Limb (tissue), 2 donors: ENCODE measurements around the gene ARHGAP8.

Experiments used
- DNase-seq, 2 donors: peaks; one replicate each; pipeline ENCODE4 v3.0.0-alpha.2; 2016; ENCODE audit errors: extremely low spot score in 2 of 2

ARHGAP8 gene

DNA sequence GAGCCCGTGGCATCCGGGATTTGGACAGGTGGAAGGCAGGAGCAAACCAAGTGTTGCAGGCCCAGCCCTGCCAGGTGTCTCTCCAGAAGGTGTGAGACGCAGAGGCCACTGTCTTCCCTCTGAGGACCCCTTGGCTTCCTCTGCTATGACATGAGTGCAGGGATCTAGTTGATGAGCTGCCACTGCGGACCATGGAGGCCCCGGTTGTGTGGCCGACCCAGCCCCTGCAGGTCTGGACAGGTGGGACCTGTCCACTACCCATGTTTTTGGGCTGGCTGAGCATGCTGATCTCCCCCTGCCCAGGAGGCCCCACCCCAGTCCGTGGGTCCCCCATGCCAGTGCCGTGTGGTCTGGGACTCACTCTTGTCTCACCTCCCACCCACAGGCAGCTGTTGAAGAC lies 27.5 kb upstream of the ARHGAP8 start:
- no peak for DNase-seq

DNA sequence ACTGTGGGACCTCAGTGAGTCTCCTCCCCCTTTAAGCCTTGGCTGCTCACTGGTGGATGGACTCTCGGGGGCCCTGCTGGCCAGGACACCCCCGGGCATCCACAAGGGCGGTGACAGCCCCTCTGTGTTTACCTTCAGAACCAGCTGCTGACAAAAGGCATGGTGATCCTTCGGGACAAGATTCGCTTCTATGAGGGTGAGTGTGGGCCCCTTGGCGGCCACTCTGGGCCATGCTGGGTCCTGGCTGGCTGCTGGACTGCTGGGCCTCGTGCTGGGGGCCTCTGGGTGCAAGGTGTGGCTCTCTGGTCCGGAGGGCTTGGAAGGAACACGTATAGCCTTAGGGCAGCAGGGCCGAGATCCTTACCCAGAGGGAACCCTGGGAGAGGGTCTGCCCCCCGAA lies 25.9 kb upstream of the ARHGAP8 start:
- DNase-seq, result no peak

DNA sequence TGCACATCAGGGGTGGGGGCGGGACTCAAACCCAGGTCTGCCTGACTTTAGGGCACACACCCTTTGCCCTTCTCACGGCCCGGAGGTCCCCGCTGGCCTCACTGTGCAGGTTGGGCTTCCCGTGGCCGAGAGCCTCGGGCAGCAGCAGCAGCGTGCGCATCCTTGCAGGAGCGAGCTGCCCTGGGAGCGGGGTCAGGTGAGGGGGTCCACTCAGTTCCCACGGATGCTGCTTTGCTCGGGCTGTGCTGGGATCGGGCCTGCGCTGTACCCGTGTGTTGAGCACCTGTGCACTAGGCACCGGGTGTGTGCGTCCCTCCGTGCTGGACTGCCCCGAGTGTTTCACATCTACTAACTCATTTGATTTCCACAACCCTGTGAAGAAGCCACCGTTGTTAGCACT lies 25.2 kb upstream of the ARHGAP8 start:
- no peak for DNase-seq

DNA sequence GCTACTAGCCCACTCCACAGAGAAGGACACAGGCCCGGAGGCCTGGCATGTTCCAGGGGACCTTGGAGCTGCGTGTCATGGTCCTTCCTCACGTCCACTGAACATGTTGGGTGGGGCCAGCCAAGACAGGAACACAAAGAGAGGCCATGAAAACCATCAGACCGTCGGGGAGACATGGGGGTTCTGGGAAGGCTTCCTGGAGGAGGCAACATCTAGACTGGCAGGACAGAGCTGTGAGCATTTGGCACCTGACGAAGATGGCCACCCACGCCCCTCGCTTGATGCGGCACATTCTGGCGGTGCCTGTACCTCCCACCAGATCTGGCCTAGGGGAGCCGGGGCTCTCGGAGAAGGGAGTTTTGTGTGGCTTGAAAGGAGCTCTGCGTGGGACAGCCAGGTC lies 24.7 kb upstream of the ARHGAP8 start:
- no peak for DNase-seq

DNA sequence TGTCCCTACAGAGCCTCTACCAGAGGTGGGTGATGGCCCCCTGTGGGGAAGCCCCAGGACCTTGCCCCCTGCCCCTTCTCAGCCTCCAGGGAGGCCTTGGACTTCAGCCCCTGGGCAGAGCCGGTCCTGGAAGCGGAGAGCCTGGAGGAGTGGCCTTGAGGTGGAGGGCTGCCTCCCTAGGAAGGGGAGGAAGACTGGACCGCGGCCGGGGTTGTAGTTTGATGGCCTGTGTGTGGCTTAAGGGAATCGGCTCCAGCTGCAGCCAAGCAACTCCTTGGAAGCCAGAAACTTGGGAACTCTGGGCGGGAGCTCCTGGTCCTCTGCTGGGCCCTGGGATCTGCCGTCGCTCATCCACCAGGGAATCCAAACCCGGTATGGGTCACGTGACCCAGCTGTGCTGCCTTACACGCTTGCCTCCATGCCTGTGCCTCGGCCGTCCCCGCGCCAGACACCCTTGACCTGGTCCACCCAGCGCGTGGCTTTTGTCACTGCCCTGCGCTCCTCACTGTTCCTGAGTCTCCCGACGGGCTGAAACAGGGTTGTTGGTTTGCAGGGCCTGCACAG lies 23.5 kb upstream of the ARHGAP8 start:
- DNase-seq, result peak; percentile 38 to 43

DNA sequence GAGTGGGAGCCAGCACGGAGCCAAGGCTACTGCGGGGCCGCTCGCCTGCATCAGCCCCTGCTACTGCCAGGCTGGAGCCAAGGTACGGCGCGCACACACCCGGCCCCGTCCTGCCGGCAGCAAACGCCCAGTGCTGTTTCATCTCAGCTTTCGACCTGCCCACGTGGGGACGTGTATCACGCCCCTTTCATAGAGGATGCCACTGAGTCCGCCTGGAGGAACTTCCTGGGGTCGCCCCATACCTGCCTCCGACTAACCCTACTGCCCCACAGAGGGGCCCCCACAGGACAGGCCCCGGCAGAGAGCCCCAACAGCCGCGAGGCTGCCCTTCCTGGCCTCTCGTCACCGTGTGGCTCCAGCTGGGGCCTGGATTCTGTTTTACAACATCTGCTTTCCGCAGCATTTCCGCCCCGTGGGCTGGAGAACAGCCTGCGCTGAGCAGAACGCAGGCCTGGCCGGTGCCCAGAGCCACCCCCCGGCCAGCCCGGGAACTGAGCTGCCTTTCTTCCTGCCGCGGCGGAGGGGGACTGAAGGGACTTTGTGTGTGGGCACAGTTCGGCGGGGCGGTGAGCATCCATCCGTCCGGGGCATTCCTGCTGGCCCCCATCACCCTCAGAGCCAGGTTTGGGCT lies 22.9 kb upstream of the ARHGAP8 start:
- peak; percentile 83 for DNase-seq

DNA sequence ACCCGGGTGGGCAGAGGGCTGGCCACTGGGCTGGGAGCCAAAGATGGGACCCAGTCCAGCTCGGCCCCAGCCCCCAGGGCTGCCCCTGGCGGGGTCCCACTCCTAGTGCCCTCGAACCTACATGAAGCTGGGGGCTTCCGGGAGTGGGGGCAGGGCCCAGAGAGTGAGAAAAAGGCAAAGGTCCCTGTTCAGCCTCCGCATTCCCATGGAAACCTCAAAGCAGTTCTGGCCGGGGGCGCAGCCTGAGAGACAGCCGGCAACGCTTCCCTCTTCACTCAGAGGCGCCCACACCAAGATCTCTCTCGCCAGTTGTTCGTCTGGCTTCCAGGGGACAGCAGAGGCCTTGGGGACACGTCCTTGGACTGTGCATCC lies 22.4 kb upstream of the ARHGAP8 start:
- no peak for DNase-seq

DNA sequence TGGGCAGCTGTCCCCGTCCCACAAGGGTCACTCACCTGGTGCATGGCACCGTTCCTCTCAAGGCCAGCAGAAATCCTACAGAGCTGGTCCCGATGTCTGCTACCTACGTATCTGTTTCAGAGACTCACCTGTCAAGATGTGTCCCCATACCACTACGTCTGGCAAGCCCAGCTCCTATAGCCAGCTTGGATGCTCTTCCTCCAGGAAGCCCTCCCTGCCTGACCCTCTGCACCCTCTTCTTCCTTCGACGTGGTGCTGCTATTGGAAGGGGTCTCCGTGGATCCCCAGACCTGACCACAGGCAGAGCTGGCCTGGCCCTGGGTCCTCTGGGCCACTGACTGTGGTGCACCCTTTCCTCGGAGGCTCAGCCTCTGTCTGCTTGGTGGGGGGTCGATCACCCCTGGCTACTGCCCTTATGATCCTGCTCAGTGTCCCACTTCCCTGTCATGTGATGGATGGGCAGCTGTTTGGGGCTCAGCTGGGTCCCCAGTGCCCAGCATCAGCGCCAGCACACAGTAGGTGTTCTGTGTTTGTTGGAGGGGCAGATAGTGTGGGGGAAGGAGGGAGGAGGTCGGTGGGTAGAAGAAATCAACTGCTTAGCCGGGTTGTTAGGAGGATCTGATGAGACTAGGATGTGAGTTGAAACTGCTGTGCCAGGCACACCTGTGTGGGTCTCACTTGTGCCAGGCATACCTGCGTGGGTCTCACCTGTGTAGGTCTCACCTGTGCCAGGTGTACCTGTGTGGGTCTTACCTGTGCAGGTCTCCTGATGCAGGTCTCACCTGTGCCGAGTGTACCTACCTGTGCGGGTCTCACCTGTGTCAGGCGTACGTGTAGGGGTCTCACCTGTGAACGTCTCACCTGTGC lies 21.7 kb upstream of the ARHGAP8 start:
- DNase-seq, result no peak

DNA sequence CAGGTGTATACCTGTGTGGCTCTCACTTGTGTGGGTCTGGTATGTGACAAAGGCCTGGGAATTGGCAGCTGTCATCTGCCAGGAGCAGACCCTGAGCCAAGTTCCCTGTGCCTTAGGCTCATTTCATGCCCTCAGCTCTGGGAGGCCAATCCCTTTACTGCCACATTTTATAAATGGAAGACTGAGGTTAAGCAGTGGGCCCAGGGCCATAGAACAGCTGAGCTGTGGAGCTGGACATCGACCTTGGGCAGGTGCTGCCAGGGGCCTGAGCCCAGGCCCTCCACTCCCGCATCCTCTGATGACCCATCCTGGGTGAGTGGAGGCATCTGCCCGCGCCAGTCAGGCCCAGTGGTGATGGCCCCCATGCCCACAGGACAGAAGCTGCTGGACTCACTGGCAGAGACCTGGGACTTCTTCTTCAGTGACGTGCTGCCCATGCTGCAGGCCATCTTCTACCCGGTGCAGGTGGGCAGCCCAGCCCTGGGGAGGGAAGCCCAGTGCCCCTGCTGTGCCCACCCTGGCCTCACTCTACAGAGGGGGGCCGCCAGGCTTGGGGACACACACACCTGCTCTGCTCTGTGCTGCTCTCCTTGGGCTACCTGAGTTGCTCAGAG lies 20.9 kb upstream of the ARHGAP8 start:
- DNase-seq, result no peak

DNA sequence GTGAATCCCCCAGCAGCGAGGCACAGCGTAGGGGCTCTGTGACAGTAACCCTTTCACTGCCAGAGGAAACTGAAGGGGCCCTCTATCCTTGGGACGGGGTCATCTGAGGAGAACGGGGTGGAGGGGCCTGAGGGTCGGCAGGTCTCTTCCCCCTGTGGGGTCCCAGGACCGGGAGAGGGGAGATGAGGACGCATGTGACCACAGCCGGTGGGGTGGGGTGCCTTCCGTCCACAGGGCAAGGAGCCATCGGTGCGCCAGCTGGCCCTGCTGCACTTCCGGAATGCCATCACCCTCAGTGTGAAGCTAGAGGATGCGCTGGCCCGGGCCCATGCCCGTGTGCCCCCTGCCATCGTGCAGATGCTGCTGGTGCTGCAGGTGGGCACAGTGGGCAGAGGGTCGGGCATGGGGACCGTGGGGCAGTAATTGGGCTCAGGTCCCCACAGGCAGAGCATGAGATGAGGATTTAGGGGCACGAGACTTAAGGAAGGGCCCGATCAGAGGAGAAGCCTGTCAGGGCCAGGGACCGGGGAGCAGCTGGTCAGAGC lies 20.3 kb upstream of the ARHGAP8 start:
- no peak for DNase-seq

DNA sequence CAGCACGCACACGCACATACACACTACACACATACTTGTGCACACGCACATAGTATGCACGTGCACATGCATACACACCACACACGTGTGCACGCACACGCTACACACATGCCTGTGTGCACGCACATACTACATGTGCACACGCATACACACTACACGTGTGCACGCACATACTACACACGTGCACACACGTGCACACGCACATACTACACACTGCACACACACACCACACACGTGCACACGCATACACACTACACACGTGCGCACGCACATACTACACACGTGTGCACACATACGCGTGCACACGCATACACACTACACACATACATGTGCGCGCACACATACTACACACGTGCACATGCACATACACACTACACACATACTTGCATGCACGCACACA lies 19.7 kb upstream of the ARHGAP8 start:
- no peak for DNase-seq

DNA sequence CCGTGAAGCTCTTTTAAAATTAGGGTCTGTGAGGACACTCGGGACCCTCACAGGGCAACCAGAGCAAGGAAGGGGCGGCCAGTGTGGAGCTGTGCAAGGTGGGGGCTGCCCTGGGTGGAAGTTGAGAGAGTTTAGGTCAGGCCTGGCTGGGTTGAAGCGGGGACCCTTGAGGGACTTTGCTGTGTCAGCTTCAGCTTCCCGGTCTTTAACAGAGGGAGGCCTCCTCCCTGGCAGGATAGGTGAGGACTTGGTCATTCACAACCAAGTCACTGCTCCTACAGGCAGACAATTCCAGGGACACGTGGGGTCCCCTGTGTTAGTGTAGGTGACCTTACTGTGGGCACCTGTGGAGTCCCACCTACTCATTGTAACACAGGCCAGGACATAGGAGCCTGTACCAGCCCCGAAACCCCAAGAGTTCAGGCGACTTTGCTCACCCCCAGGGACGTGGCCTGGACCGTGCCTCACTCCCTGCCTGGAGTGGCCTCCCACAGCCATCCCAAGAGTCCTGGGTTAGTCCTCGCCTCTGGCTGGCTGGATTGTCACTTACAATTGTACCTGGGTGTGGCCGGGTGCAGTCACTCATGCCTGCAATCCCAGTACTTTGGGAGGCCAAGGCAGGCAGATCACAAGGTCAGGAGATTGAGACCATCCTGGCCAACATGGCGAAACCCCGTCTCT lies 18.8 kb upstream of the ARHGAP8 start:
- no peak for DNase-seq

DNA sequence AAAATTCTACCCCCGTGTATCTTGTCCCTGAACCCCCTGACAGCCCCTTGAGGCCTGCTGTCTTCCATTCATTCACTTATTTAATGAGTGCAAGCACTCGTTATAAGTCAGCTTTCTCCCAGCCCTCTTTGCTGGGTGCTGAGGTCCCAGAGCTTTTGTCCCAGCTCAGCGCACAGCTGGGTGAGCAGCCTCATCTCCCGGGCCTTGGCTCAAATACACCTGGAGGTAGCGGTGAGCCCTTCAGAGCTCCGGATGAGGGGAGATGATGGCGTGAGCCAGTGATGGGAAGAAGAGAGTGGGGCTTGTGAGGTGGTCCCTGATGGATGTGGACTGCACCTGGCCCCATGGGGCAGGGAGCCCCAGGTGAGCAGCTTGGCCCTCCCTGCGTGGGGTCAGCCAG lies 18.1 kb upstream of the ARHGAP8 start:
- no peak for DNase-seq

DNA sequence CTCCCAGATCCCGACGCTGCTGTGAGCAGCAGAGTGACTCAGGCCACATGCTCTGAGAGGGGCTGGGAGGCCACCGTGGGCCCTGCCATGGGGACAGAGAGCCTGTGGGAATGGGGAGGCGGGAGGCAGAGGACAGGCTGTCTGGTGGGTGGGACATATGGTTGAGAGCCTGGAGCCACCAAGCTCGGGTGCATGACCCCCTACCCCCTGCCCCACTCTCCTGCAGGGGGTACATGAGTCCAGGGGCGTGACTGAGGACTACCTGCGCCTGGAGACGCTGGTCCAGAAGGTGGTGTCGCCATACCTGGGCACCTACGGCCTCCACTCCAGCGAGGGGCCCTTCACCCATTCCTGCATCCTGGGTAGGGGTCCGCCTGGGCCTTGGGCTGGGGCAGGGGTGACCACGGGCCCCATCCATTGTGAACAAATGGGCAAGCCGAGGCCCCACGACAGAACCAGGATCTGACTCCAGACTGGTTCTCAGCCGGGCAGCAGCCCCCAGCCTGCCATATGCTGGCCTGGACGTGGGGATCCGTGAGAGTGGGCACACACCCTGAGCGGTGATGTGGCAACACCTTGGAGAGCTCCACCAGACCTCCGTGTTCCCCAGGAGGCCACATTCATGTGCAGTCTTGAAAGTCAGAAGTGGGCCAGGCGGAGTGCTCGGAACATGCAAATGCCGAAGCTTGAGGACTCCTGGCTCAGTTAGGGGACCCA lies 17.4 kb upstream of the ARHGAP8 start:
- DNase-seq, result peak in 1 of 2 donors; percentile 35

DNA sequence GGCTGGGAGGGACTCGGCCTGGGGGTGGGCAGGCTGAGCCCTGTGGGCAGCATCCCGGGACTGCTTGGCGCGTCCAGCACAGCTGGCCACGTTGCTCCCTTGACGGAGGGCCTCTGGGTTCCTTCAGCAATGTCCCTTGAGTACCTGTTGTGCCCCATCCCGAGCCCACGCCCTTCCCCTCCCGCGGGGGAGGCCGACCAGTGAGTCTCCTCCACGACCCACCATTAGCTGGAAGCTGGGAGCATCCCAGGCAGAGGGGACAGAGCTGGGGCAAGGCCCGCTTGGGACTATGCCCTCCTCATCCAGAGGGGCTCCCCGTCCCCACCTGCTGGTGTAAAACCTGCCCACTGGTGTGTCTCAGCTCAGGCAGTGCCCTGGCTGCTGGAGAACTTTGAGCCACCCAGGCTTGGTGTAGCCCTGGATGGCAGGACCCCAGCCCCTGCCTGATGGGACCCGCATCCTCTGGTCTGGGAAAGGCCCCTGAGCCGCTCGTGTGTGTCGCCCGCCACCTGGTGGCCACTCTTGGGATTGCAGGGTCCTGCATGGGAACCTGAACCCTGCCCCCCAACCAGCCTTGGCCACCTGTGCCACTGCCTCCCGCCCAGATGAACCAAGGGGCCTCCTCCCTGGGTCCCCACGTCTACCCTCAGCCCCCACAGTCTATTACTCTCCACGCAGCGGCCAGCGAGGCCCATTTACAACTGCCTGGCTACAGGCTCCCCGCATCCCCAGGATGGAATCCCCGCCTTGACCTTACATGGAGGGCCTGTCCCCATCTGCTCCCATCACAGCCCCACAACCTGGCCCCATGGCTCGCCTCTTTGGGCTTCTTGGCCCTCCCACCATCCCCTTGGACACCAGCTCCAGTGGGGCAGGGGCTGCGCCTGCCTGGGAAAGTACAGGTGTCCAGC lies 16.6 kb upstream of the ARHGAP8 start:
- peak in 1 of 2 donors; percentile 90 for DNase-seq

DNA sequence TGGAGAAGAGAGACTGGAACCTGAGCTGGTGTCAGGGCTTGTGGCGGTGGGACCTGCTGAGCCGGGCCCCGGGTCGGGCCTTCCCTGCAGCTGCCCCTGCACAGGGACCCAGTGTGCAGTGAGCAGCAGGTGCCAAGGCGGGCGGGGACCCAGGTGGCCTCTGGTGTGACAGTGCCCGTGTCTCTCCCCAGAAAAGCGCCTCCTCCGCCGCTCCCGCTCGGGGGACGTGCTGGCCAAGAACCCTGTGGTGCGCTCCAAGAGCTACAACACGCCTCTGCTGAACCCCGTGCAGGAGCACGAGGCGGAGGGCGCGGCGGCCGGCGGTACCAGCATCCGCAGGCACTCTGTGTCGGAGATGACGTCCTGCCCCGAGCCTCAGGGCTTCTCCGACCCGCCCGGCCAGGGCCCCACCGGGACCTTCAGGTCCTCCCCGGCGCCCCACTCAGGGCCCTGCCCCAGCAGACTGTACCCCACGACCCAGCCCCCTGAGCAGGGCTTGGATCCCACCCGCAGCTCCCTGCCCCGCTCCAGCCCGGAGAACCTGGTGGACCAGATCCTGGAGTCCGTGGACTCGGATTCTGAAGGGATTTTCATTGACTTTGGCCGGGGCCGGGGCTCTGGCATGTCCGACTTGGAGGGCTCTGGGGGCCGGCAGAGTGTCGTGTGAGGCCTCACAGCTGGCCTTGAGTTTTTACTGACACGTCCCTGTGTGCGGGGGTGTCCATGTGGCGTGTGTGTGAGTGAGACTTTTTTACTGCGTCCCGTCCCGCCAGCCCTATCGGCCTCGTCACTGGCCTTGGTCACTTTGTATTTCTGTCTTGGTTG lies 15.6 kb upstream of the ARHGAP8 start:
- peak in 1 of 2 donors; percentile 42 for DNase-seq

DNA sequence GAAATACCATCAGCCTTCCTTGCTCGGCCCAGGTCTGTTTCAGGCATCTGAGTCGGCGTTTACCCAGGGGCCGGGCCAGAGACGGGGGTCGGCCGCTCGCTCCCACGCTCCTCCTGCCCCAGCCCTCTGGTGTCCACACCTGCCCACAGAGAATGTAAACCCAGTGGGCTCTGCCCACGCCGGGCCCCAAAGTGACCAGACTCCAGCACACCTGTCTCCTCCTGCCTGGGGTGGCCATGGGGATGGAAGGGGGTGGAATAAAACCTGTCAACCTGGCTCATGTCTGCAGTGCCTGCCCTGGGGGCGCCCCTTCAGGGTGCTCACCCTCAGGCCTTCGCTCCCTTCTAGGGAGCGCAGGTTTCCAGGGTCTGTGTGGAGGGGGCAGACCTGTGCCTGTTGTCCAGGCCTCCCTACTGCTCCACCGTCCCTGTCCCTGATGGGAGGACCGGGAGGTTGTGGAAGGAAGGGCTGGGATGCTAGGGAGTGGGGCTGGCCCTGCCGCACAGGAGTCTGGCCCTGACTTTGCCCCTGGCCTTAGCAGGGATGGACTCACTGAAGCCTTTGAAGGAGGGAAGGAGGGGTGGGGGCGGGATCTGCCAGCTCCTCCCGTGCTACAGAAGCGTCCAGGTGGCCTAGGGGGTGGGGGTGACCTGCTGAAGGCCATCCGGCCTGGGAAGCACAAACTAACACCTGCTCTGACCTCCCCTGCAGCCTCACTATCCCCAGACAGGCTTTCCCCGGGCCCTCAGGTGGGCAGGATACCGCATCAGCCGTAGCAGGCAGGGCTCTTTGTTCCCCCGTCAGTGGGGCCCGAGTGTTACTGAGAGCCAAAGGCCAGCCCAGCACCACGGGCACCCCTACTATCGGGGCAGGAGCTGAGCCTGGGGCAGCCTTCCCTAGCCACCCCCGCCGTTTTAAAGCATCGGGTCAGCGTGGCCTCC lies 14.7 kb upstream of the ARHGAP8 start:
- DNase-seq, result no peak

DNA sequence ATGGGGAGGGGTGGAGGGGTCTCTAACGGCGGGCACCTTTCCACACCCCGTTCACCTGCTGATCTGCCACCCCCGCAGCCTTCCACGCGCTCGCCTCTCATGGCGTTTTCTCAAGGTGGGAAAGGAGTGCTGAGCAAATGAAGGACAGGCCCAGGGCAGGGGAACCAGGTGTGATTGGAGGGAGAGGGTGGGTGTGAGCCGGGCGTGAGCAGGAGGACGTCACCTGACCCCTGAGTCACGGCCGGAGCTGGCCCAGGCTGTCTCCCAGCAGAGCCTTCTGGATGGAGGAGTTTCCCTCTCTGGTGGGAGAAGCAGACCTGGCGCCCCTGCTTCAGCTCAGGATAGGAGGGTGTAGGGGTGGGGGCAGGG lies 14.0 kb upstream of the ARHGAP8 start:
- DNase-seq, result no peak
